Heart left ventricle (tissue), 13 donors: ENCODE data around the gene MICAL2.

Experiments used
- POLR2A ChIP-seq, 2 donors: fragments of 450-650 bp; IDR thresholded peaks; one replicate each; pipeline ENCODE4 v1.6.1; 2017; ENCODE audit warnings: antibody characterized with exemption in 2 of 2, mild to moderate bottlenecking in 2 of 2, moderate library complexity in 2 of 2
- TF ChIP-seq, protein P1 (sequence below), 12 donors: fragments of 200-600 bp; sonication (generic) in 4 of 12; IDR thresholded peaks; one replicate each; pipeline versions ENCODE4 v1.5.0 to v1.8.0; 2018 to 2022; ENCODE audit warnings: antibody characterized with exemption in 12 of 12, mild to moderate bottlenecking in 5 of 12
- donor health status: ischemic (EF 13 %, LVEDD 7.1; RV severe dilation, severe dysfunction).
- donor health status: DM: no; HTN: yes; CAD: no.
- donor health status: DM: no; HTN: no; CAD: no.
- donor health status: ischemic (EF 25% LVEDD 6.9; RV normal size, moderate dysfunction).
- donor health status: ischemic (EF 25% LVEDD 5.7; RV mildly dilated, moderate dysfunction).
- donor health status: ischemic (EF 35%, LVEDD 5.7; RV mildly dilated, moderate dysfunction).
- donor health status: nonischemic (EF 11% LVEDD 7.7; RV severe dilation, severe dysfunction).
- donor health status: DM: yes; HTN: yes; CAD: no.
- donor health status: PGD.
- donor health status: ischemic (EF 29% LVEDD 5.4; RV normal size, mild dysfunction).
- donor health status: nonischemic (EF 23%, LVEDD 6.1; RV moderate dilation, normal function).

DNA sequence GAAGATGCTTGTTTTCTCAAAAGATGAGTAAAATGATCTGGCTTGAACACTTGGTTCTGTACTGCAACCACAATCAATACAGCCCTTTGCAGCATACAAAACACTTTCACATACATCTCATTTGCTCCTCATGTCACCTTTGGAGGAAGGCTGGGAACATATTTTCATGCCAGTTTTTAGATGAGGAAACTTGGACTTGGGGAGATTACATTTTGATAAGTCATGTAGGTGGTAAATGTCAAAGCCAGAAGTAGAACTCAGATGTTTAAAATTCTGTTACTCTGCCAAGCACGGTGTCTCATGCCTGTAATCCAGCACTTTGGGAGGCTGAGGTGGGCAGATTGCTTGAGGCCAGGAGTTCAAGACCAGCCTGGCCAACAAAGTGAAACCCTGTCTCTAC is 121.8 kb downstream of the MICAL2 start:
- TF ChIP-seq POLR2A (IDR thresholded peaks at IDR 0.05): no peak
- TF ChIP-seq, protein P1, sequence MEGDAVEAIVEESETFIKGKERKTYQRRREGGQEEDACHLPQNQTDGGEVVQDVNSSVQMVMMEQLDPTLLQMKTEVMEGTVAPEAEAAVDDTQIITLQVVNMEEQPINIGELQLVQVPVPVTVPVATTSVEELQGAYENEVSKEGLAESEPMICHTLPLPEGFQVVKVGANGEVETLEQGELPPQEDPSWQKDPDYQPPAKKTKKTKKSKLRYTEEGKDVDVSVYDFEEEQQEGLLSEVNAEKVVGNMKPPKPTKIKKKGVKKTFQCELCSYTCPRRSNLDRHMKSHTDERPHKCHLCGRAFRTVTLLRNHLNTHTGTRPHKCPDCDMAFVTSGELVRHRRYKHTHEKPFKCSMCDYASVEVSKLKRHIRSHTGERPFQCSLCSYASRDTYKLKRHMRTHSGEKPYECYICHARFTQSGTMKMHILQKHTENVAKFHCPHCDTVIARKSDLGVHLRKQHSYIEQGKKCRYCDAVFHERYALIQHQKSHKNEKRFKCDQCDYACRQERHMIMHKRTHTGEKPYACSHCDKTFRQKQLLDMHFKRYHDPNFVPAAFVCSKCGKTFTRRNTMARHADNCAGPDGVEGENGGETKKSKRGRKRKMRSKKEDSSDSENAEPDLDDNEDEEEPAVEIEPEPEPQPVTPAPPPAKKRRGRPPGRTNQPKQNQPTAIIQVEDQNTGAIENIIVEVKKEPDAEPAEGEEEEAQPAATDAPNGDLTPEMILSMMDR (IDR thresholded peaks at IDR 0.05): no peak
